WI38 (cell line): ENCODE results near the gene CCDC88C.

Experiments
- H3K4me3 ChIP-seq: 2 replicates; pipeline ENCODE4 v1.5.1; 2011; ENCODE audit warnings: low read depth, mild to moderate bottlenecking, control low read depth, low read length
- CTCF ChIP-seq: IDR thresholded peaks from 2 replicates; pipeline ENCODE4 v1.5.1; 2012; ENCODE audit warnings: low read depth, mild to moderate bottlenecking, control low read depth, low read length

The CCDC88C gene

GRCh38 chr14:91356181-91356763, 61.3 kb downstream of the CCDC88C start:
- no peak for TF ChIP-seq CTCF
- H3K4me3 ChIP-seq = no peak overlapping the region

DNA sequence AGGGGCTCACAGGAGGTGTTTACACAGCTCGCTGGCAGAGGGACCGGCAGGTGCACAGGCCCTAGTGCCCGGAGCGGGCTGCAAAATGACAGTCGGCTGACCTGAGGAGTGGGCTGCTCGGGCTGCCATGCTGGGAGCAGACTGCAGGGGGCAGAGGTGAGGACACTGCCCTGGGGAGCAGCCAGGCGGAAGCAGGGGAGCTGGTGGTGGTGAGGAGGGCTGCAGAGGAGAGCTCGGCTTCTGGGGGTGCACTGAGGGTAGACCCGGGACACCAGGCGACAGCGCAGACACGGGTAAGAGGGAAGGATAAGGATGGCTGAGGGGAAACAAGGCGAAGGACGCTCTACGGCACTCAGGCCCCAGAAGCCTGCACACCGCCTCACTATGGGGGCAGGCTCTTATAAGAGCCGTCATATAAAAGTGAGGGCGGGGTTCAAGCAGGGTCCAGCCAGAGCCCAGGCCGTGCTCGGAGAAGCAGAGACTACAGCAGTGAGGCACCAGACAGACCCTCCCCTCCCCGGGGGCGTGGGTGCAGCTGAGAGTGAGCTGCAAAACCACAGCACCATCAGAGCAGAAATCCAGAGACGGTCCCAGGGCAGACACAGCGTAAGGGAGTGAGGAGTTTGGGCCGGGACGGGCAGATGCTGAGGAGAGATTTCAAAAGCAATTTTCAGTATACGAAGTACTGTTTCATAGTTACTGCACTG, 62.5 kb downstream of the CCDC88C start:
- no peak for TF ChIP-seq CTCF
- H3K4me3 ChIP-seq = no peak overlapping the region

DNA sequence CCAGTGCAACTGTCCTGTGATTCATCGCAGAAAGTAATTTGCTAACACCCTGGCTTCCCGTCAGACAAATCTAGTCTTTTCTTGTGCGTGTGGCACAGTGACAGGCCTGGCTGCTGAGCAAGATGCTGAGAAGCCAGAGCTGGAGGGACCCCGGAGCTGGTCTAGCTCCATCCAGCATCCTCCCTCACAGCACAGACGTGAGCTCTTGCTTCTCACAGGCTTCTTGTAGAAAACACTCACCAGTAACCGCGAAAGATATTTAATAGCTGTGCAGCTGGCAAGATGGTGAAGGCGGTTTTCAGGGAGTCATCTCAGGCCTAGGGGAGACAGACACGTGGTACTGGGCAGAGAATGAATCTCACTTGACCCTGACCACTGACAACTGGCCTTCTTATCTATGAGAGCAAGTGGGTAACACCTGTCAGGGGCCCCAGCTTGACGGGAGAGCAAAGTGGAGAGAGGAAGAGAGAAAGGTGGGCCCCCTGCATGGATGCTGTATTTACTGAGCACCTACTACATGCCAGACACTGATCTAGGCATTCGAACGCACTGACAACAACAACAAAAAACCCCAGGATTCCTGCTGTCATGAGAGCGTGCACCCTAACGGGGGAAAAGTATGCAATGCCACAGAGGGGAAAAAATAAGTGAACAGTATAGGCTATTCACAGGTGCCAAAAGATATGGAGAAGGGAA, 63.3 kb downstream of the CCDC88C start:
- no peak overlapping the region for H3K4me3 ChIP-seq
- TF ChIP-seq CTCF = no peak

GRCh38 chr14:91352728-91353692, 64.6 kb downstream of the CCDC88C start:
- H3K4me3 ChIP-seq = no peak overlapping the region
- TF ChIP-seq CTCF = no peak

- no peak for TF ChIP-seq CTCF
- H3K4me3 ChIP-seq = no peak overlapping the region
These were observed 65.6 kb downstream of the CCDC88C start for GRCh38 chr14:91352053-91352452.

DNA sequence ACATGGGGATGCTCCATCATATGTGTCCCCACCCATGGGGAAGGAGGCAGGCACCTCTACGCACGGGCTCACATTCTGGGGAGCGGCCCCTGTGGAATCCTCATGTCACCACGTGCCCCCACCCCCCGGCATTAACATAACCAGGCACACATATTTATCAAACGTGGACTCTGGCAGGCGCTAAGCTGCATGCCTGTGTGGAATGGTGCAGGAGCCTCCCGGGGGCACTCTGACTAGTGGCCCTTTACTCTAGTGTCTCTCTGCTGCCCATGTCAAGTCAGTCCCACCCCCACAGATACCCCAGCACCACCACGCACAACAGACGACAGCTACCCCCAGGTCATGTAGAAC, 66.1 kb downstream of the CCDC88C start:
- H3K4me3 ChIP-seq = no peak overlapping the region
- no peak for TF ChIP-seq CTCF
